Measurements from ENCODE around the gene UBE2M.
A peak's percentile ranks its signal among the peaks of the same experiment; 100 is the strongest.
"Not testable (repeated sequence)": the region's sequence is repeated elsewhere in the genome, so short reads cannot be mapped to it uniquely, and the experiment has no call there.

UBE2M gene

DNA sequence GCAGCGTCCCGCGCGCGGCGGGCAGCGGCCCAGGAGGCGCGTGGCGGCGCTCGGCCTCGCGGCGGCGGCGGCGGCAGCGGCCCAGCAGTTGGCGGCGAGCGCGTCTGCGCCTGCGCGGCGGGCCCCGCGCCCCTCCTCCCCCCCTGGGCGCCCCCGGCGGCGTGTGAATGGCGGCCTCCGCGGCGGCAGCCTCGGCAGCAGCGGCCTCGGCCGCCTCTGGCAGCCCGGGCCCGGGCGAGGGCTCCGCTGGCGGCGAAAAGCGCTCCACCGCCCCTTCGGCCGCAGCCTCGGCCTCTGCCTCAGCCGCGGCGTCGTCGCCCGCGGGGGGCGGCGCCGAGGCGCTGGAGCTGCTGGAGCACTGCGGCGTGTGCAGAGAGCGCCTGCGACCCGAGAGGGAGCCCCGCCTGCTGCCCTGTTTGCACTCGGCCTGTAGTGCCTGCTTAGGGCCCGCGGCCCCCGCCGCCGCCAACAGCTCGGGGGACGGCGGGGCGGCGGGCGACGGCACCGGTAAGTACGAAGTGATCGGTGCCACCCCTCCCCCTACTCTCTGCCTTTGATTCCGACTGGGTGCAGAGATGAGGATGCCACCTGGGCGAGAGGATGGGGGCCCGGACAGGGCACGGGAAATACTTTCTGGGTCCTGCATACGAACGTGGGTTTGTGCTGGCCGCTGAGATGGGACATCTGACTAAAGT is 13.7 kb downstream of the UBE2M start:
- peaks cover 42% of the 10 kb centered on the region for H4K20me1 ChIP-seq (ENCODE audit: insufficient read depth, low read length)
- peaks cover 15% of the 10 kb centered on the region for H3K4me1 ChIP-seq (ENCODE audit: low read length)
- no peaks in the 10 kb centered on the region for H3K9me3 ChIP-seq (ENCODE audit: insufficient read depth, low read length)
- peak overlapping the region; percentile 91 for H3K4me3 ChIP-seq (ENCODE audit: low read length)
- TF ChIP-seq, protein P1, sequence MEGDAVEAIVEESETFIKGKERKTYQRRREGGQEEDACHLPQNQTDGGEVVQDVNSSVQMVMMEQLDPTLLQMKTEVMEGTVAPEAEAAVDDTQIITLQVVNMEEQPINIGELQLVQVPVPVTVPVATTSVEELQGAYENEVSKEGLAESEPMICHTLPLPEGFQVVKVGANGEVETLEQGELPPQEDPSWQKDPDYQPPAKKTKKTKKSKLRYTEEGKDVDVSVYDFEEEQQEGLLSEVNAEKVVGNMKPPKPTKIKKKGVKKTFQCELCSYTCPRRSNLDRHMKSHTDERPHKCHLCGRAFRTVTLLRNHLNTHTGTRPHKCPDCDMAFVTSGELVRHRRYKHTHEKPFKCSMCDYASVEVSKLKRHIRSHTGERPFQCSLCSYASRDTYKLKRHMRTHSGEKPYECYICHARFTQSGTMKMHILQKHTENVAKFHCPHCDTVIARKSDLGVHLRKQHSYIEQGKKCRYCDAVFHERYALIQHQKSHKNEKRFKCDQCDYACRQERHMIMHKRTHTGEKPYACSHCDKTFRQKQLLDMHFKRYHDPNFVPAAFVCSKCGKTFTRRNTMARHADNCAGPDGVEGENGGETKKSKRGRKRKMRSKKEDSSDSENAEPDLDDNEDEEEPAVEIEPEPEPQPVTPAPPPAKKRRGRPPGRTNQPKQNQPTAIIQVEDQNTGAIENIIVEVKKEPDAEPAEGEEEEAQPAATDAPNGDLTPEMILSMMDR (IDR thresholded peaks at IDR 0.05; ENCODE audit: low read depth, low read length): no peak
- TF ChIP-seq EZH2phosphoT487 (IDR thresholded peaks at IDR 0.05; ENCODE audit: low read depth): no peak
- peak overlapping the region; percentile 100 for H3K4me2 ChIP-seq (ENCODE audit: low read length)
- H3K79me2 ChIP-seq (ENCODE audit: low read length): peaks cover 55% of the 10 kb centered on the region
- H3K27me3 ChIP-seq (ENCODE audit: low read depth, low read length): peaks cover 8% of the 10 kb centered on the region
- H3K36me3 ChIP-seq (replicated peaks; ENCODE audit: low read depth, low read length): peaks cover 49% of the 10 kb centered on the region
- H3K9ac ChIP-seq (ENCODE audit: low read length): peak overlapping the region; percentile 92
- H3K27ac ChIP-seq (ENCODE audit: low read length): peak overlapping the region; percentile 82
- no peak overlapping the region for H2AFZ ChIP-seq (ENCODE audit: low read depth, low read length)

DNA sequence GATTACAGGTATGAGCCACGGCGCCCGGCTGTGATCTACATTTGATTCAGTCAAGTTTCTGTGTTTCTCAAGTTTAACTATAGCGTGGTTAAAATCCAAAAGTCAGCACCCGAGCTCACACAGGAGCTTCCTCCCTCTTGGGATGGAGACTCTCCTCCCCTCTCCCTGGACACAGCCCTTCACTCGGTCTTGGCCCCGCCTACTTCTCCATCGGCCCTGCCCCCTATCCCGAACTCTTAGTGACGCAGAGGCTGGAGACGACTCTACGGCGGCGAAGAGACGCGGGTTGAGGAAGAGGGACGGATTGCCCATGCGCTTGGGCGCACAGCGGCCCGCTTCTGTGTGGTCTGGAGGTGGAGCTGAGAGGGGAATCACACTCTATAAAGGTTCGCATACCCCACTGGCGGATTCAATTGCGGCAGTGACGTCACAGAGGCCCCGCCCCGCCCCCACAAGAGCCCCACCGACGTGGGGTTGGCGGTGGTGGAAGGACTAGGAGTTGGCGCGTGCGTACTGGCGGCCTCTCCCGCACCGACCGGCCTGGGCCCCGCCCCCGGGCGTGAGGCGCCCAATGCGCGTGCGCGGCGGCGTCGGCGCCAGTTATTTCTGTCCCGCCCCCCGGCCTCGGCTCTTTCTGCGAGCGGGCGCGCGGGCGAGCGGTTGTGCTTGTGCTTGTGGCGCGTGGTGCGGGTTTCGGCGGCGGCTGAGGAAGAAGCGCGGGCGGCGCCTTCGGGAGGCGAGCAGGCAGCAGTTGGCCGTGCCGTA is 14.4 kb downstream of the UBE2M start, which contains the start of gene TRIM28:
Gene TRIM28, plus strand, starts transcription at position 239 of the 765 bp plus-strand sequence. CDS start 694 bp downstream, outside the sequence.
- H3K9me3 ChIP-seq (ENCODE audit: insufficient read depth, low read length): no peaks in the 10 kb centered on the region
- H3K27me3 ChIP-seq (ENCODE audit: low read depth, low read length): peaks cover 15% of the 10 kb centered on the region
- H3K9ac ChIP-seq (ENCODE audit: low read length): peak within 1 kb of the TSS; percentile 92
- peaks cover 15% of the 10 kb centered on the region for H3K4me1 ChIP-seq (ENCODE audit: low read length)
- peak within 1 kb of the TSS; percentile 82 for H3K27ac ChIP-seq (ENCODE audit: low read length)
- peaks cover 42% of the 10 kb centered on the region for H3K36me3 ChIP-seq (replicated peaks; ENCODE audit: low read depth, low read length)
- peak within 1 kb of the TSS; percentile 91 for H3K4me3 ChIP-seq (ENCODE audit: low read length)
- peaks cover 38% of the 10 kb centered on the region for H4K20me1 ChIP-seq (ENCODE audit: insufficient read depth, low read length)
- H3K4me2 ChIP-seq (ENCODE audit: low read length): peak within 1 kb of the TSS; percentile 100
- TF ChIP-seq, protein P1 (IDR thresholded peaks at IDR 0.05; ENCODE audit: low read depth, low read length): no peak
- no peak for TF ChIP-seq EZH2phosphoT487 (IDR thresholded peaks at IDR 0.05; ENCODE audit: low read depth)
- peaks cover 47% of the 10 kb centered on the region for H3K79me2 ChIP-seq (ENCODE audit: low read length)
- H2AFZ ChIP-seq (ENCODE audit: low read depth, low read length): peak within 1 kb of the TSS; percentile 44

DNA sequence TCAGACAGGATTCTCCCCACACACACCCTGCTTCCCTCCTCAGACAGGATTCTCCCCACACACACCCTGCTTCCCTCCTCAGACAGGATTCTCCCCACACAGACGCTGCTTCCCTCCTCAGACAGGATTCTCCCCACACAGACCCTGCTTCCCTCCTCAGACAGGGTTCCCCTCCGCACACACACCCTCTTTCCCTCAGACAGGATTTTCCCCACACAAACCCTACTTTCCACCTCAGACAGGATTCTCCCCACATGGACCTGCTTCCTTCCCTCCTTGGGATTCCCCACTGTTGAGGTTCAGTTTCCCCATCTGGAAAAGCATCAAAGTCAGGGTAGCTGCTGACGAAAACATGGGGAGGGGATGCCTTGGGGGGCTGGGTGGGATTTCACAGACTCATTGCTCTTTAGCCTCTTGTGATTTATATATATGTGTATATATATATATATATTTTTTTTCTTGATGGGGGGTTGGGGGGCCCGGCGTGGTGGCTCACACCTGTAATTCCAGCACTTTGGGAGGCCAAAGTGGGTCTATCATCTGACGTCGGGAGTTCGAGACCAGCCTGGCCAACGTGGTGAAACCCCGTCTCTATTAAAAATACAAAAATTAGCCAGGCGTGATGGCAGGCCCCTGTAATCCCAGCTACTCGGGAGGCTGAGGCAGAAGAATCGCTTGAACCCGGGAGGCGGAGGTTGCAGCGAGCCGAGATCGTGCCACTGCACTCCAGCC is 15.6 kb downstream of the UBE2M start:
- Histone ChIP-seq H3K79me2 (ENCODE audit: low read length) (peaks cover 36% of the 10 kb centered on the region), H3K4me2 (ENCODE audit: low read length) (peak overlapping the region; percentile 88; the same call in 1 of the 2 replicates), H3K4me1 (ENCODE audit: low read length) (peaks cover 18% of the 10 kb centered on the region), H3K4me3 (ENCODE audit: low read length) (peak overlapping the region; percentile 91; the same call in 1 of the 2 replicates), H3K36me3 (replicated peaks; ENCODE audit: low read depth, low read length) (peaks cover 30% of the 10 kb centered on the region), H3K27me3 (ENCODE audit: low read depth, low read length) (peaks cover 15% of the 10 kb centered on the region), H4K20me1 (ENCODE audit: insufficient read depth, low read length) (peaks cover 32% of the 10 kb centered on the region)
- not testable (repeated sequence) for H2AFZ ChIP-seq (ENCODE audit: low read depth, low read length); H3K9me3 ChIP-seq (ENCODE audit: insufficient read depth, low read length); H3K27ac ChIP-seq (ENCODE audit: low read length); H3K9ac ChIP-seq (ENCODE audit: low read length)

DNA sequence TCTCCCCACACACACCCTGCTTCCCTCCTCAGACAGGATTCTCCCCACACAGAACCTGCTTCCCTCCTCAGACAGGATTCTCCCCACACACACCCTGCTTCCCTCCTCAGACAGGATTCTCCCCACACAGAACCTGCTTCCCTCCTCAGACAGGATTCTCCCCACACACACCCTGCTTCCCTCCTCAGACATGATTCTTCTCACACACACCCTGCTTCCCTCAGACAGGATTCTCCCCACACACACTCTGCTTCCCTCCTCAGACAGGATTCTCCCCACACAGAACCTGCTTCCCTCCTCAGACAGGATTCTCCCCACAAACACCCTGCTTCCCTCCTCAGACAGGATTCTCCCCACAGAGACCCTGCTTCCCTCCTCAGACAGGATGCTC is 19.2 kb downstream of the UBE2M start:
- not testable (repeated sequence) for H3K27ac ChIP-seq (ENCODE audit: low read length); H3K9me3 ChIP-seq (ENCODE audit: insufficient read depth, low read length); H3K36me3 ChIP-seq (replicated peaks; ENCODE audit: low read depth, low read length); H3K79me2 ChIP-seq (ENCODE audit: low read length); H3K4me1 ChIP-seq (ENCODE audit: low read length); H2AFZ ChIP-seq (ENCODE audit: low read depth, low read length); H4K20me1 ChIP-seq (ENCODE audit: insufficient read depth, low read length)
- Histone ChIP-seq H3K4me2 (ENCODE audit: low read length) (peak overlapping the region; percentile 90), H3K27me3 (ENCODE audit: low read depth, low read length) (peaks cover 15% of the 10 kb centered on the region), H3K9ac (ENCODE audit: low read length) (peak overlapping the region; percentile 66), H3K4me3 (ENCODE audit: low read length) (peak overlapping the region; percentile 82)
